Measurements from ENCODE around the gene PLPP1. TPM values are rescaled to one million over a fixed set of nuclear protein-coding genes. Genes with fewer than 3 reads are reported as not detected.

The PLPP1 gene
- total and polyA plus RNA-seq, 2 of the 8 experiments (the other 6 are each of a cell fraction or from before 2014, with no cell fraction given), result 43.7 to 91.3 TPM

DNA sequence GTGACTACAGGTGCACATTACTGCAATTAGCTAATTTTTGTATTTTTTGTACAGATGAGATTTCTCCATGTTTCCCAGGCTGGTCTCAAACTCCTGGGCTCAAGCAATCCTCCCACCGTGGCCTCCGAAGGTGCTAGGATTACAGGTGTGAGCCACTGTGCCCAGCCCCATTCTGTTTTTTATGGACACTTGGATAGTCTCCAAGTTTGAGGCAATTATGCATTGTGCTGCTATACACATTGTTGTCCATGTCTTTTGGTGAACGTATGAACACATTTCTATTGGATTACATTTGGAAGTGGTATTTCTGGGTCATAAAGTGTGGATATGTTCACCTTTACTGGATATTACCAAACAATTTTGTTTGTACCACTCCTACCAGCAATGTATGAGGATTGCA lies 22.4 kb upstream of the PLPP1 start:
- ChIA-PET CTCF (ENCODE audit: partially characterized antibody) (no interaction called here), POLR2A (ENCODE audit: partially characterized antibody) (no interaction called here)
- H2BK5ac ChIP-seq (ENCODE audit: low read depth, low read length), result no peak overlapping the region
- H2BK12ac ChIP-seq (ENCODE audit: low read depth, low read length), result no peak overlapping the region
- no peak overlapping the region; the same call in 1 of the 2 replicates for H2BK20ac ChIP-seq (ENCODE audit: low read length)
- no peaks in the 10 kb centered on the region for H3K23me2 ChIP-seq (ENCODE audit: low read depth, low read length)
- H3K79me1 ChIP-seq (ENCODE audit: low read depth, low read length), result no peaks in the 10 kb centered on the region
- FAIRE-seq (no peak), DNase-seq (ENCODE audit: low read depth in 1 of 2, low spot score in 2 of 2) (no peak)
- H4K91ac ChIP-seq (replicated peaks; ENCODE audit: insufficient read length, low read length), result no peak overlapping the region
- no peak overlapping the region for H2BK120ac ChIP-seq (replicated peaks; ENCODE audit: low read depth, low read length)
- peaks cover 0 to 5% (median 2%) of the 10 kb centered on the region in 4 experiments; a peak in 2 of 7 replicates for H3K4me1 ChIP-seq (replicated peaks in 1 of 4; ENCODE audit: control insufficient read depth in 3 of 4, insufficient read depth in 4 of 4, low read length in 3 of 4)
- WGBS, 2 experiments (ENCODE audit: extremely low coverage in 1 of 2, insufficient coverage in 1 of 2, insufficient read length in 1 of 2, insufficient replicate concordance in 2 of 2, low coverage in 1 of 2, low lambda C conversion rate in 2 of 2, missing lambda C conversion rate in 1 of 2), result 92% methylated on average over 3 of the region's 3 CpGs; no CpG with 5 or more reads in 1 of the 2 experiments
- no peak overlapping the region for H2AFZ ChIP-seq (ENCODE audit: low read length)
- no peak overlapping the region for H3K4me3 ChIP-seq (ENCODE audit: extremely low read depth in 1 of 4, insufficient read depth in 2 of 4, low read depth in 3 of 4, low read length in 4 of 4)
- no peaks in the 10 kb centered on the region for H3K79me2 ChIP-seq (ENCODE audit: control insufficient read depth in 1 of 2, insufficient read depth in 2 of 2, low read length in 2 of 2)
- H4K8ac ChIP-seq (ENCODE audit: extremely low read depth, insufficient read depth, low read length), result no peak overlapping the region; the same call in 1 of the 2 replicates
- no peak overlapping the region for H3K23ac ChIP-seq (ENCODE audit: insufficient read length)
- no peak overlapping the region for H3K27ac ChIP-seq (ENCODE audit: low read depth, low read length)
- TF ChIP-seq BACH1 (IDR thresholded peaks at IDR 0.05; ENCODE audit: low read length) (no peak), GTF2F1 (IDR thresholded peaks at IDR 0.05; ENCODE audit: borderline replicate concordance, low read depth, low read length) (no peak), CHD2 (IDR thresholded peaks at IDR 0.05; ENCODE audit: low read length) (no peak), CEBPB (IDR thresholded peaks at IDR 0.05; ENCODE audit: low read depth, low read length) (no peak), FOSL1 (IDR thresholded peaks at IDR 0.05; ENCODE audit: insufficient read depth, low read depth, low read length) (no peak), SAP30 (IDR thresholded peaks at IDR 0.05; ENCODE audit: insufficient read depth, insufficient replicate concordance, low read length) (no peak)
- no peak overlapping the region for H2BK15ac ChIP-seq (ENCODE audit: low read length)
- no peaks in the 10 kb centered on the region for H3K9me3 ChIP-seq (ENCODE audit: insufficient read depth in 2 of 2, low read depth in 1 of 2, low read length in 1 of 2)
- H4K5ac ChIP-seq (ENCODE audit: insufficient read length, low read depth, low read length), result no peak overlapping the region
- H3K4ac ChIP-seq (replicated peaks; ENCODE audit: insufficient read length, low read depth, low read length), result no peak overlapping the region
- no peaks in the 10 kb centered on the region for H4K20me1 ChIP-seq (replicated peaks in 1 of 2; ENCODE audit: control insufficient read depth in 1 of 2, insufficient read depth in 2 of 2, low read length in 2 of 2)
- H3K9ac ChIP-seq (replicated peaks in 1 of 4; ENCODE audit: extremely low read depth in 1 of 4, low read depth in 3 of 4, low read length in 3 of 4), result no peak overlapping the region
- no peaks in the 10 kb centered on the region for H3K36me3 ChIP-seq (ENCODE audit: control insufficient read depth in 2 of 4, insufficient read depth in 4 of 4, low read length in 3 of 4)
- no peak overlapping the region for H3K18ac ChIP-seq (ENCODE audit: extremely low read depth, low read length)
- no peak overlapping the region for H3K4me2 ChIP-seq (ENCODE audit: insufficient read depth in 1 of 2, low read depth in 2 of 2, low read length in 2 of 2)
- H3K27me3 ChIP-seq (replicated peaks in 1 of 4; ENCODE audit: control insufficient read depth in 3 of 4, extremely low read depth in 1 of 4, insufficient read depth in 3 of 4, low read length in 3 of 4), result no peaks in the 10 kb centered on the region
- H3K56ac ChIP-seq (replicated peaks; ENCODE audit: insufficient read length, low read depth, low read length), result no peak overlapping the region
- no peak overlapping the region for H3K14ac ChIP-seq (ENCODE audit: insufficient read length)
- H2AK5ac ChIP-seq (ENCODE audit: low read depth, low read length), result no peak overlapping the region

Measured in H1 (cell line).